HepG2 (cell line): Measurements from ENCODE around the gene TMEM9B. TPM values are rescaled to one million over a fixed set of nuclear protein-coding genes. Genes with fewer than 3 reads are reported as not detected.

Source experiments
- ATAC-seq: fragments of 200-7000 bp; cut with Tn5 transposase; 3 replicates; pipeline ENCODE4 v1.9.1; 2020; ENCODE audit warnings: mild to moderate bottlenecking, moderate library complexity
- BruUV-seq: library from RNA; stranded (reverse); fragments of 400-500 nt; replicated peaks from 2 replicates; lab custom pipeline; 2021; lab: Mats Ljungman, UMichigan
- CTCF ChIA-PET: fragments of 300-600 bp; formaldehyde crosslinking; extraction: SDS; loops from one replicate; lab custom pipeline; 2021; ENCODE audit warnings: low total read pairs, inconsistent platforms, low intra/inter-chr PET ratio; lab: Yijun Ruan, JAX
- POLR2A ChIA-PET: fragments of 350-600 bp; sonication (Branson Sonifier 250); formaldehyde crosslinking; loops from one replicate; lab custom pipeline; 2020; ENCODE audit warnings: antibody characterized with exemption, inconsistent platforms; lab: Yijun Ruan, JAX
- DNase-seq: peaks from one replicate; pipeline ENCODE4 v3.0.0-alpha.2; 2015; ENCODE audit warnings: low spot score
- FAIRE-seq: peaks from 3 replicates; lab custom pipeline; 2011; peaks lifted over from hg19 to GRCh38; lab: Jason Lieb, UNC
- H2AFZ ChIP-seq: one replicate; pipeline ENCODE4 v1.6.1; 2011; ENCODE audit warnings: low read length, inconsistent platforms
- H3K27ac ChIP-seq: fragments of 300-600 bp; 3 replicates; pipeline ENCODE4 v1.8.0; 2011; ENCODE audit warnings: mixed run types, mild to moderate bottlenecking, mixed read lengths, low read length, inconsistent platforms; ENCODE audit not compliant: insufficient read depth; ENCODE audit errors: extremely low read length
- H3K27me3 ChIP-seq, 2 experiments: fragments of 200-600 bp in 1 of 2; 2 replicates in 1 of 2; 3 replicates in 1 of 2; pipeline versions ENCODE4 v1.6.0 to v1.8.0; 2011; ENCODE audit warnings: low read length in 2 of 2, mild to moderate bottlenecking in 2 of 2, moderate library complexity in 2 of 2, inconsistent platforms in 1 of 2; ENCODE audit not compliant: insufficient read depth in 2 of 2, control insufficient read depth in 1 of 2
- H3K36me3 ChIP-seq, 2 experiments: fragments of 200-600 bp in 1 of 2; replicated peaks in 1 of 2; 2 replicates in 1 of 2; 3 replicates in 1 of 2; pipeline versions ENCODE4 v1.5.1 to v1.8.0; 2011; ENCODE audit warnings: low read length in 2 of 2, inconsistent platforms in 1 of 2; ENCODE audit not compliant: insufficient read depth in 2 of 2, control insufficient read depth in 1 of 2
- H3K4me1 ChIP-seq: 2 replicates; pipeline ENCODE4 v1.5.1; 2012; ENCODE audit warnings: low read length, inconsistent platforms; ENCODE audit not compliant: insufficient read depth
- H3K4me2 ChIP-seq: 2 replicates; pipeline ENCODE4 v1.6.0; 2011; ENCODE audit warnings: low read depth, low read length, inconsistent platforms
- H3K4me3 ChIP-seq, 3 experiments: fragments of 200-600 bp in 1 of 3; sonication (generic), shearing (Covaris generic) in 1 of 3; replicated peaks in 1 of 3; 2 replicates each; pipeline ENCODE4 v1.5.1; 2011 to 2016; ENCODE audit warnings: low read length in 3 of 3, inconsistent platforms in 2 of 3, low read depth in 2 of 3, mild to moderate bottlenecking in 2 of 3, control low read depth in 1 of 3, mixed read lengths in 1 of 3; ENCODE audit not compliant: insufficient read depth in 1 of 3
- H3K79me2 ChIP-seq: one replicate; pipeline ENCODE4 v1.6.1; 2011; ENCODE audit warnings: low read length, inconsistent platforms; ENCODE audit not compliant: insufficient read depth
- H3K9ac ChIP-seq: 2 replicates; pipeline ENCODE4 v1.6.0; 2011; ENCODE audit warnings: mild to moderate bottlenecking, low read depth, low read length, inconsistent platforms; ENCODE audit not compliant: insufficient read depth
- H3K9me3 ChIP-seq: 2 replicates; pipeline ENCODE4 v1.5.1; 2012; ENCODE audit warnings: mild to moderate bottlenecking, low read length
- H4K20me1 ChIP-seq: 2 replicates; pipeline ENCODE4 v1.6.0; 2011; ENCODE audit warnings: inconsistent platforms, mild to moderate bottlenecking, low read length, moderate library complexity; ENCODE audit not compliant: insufficient read depth
- CHCHD3 ChIP-seq: sonication (generic); formaldehyde crosslinking; IDR thresholded peaks from 2 replicates; pipeline ENCODE4 v1.8.0; 2022; ENCODE audit warnings: mild to moderate bottlenecking, missing genetic modification reagents, moderate library complexity
- FOSL1 ChIP-seq: sonication (generic); formaldehyde crosslinking; IDR thresholded peaks from 2 replicates; pipeline ENCODE4 v1.9.0; 2021; ENCODE audit warnings: missing genetic modification reagents, borderline replicate concordance
- HDAC6 ChIP-seq: fragments of 200-600 bp; sonication (generic); IDR thresholded peaks from 2 replicates; pipeline ENCODE4 v1.7.0; 2017; ENCODE audit warnings: mild to moderate bottlenecking, antibody characterized with exemption, low read length, low read depth
- KDM5A ChIP-seq: fragments of 200-600 bp; sonication (generic); IDR thresholded peaks from 2 replicates; pipeline ENCODE4 v1.7.0; 2018; ENCODE audit warnings: antibody characterized with exemption, mild to moderate bottlenecking, low read length, borderline replicate concordance
- MAFF ChIP-seq: IDR thresholded peaks from 2 replicates; pipeline ENCODE4 v1.6.1; 2011; ENCODE audit warnings: low read depth, low read length, improper control_type of control experiment
- POLR2G ChIP-seq: fragments of 200-400 bp; formaldehyde crosslinking; IDR thresholded peaks from 2 replicates; pipeline ENCODE4 v1.6.1; 2018; ENCODE audit warnings: mild to moderate bottlenecking, low read depth, low read length, moderate library complexity
- SPEN ChIP-seq: sonication (generic); formaldehyde crosslinking; IDR thresholded peaks from 2 replicates; pipeline ENCODE4 v1.5.1; 2020; ENCODE audit warnings: low read depth, mild to moderate bottlenecking, missing genetic modification reagents
- ZIK1 ChIP-seq: sonication (generic); formaldehyde crosslinking; IDR thresholded peaks from 2 replicates; pipeline ENCODE4 v1.5.0; 2020; ENCODE audit warnings: mild to moderate bottlenecking, low read depth, missing genetic modification reagents, borderline replicate concordance
- ZNF260 ChIP-seq: sonication (generic); formaldehyde crosslinking; IDR thresholded peaks from 2 replicates; pipeline ENCODE4 v1.4.0; 2020; ENCODE audit warnings: missing genetic modification reagents, low read depth, mild to moderate bottlenecking, borderline replicate concordance
- ZNF331 ChIP-seq: sonication (generic); formaldehyde crosslinking; IDR thresholded peaks from 2 replicates; pipeline ENCODE4 v1.4.0; 2020; ENCODE audit warnings: missing genetic modification reagents
- ZNF782 ChIP-seq: sonication (generic); formaldehyde crosslinking; IDR thresholded peaks from 2 replicates; pipeline ENCODE4 v1.4.0; 2020; ENCODE audit warnings: missing genetic modification reagents, mild to moderate bottlenecking, borderline replicate concordance
- WGBS: methylation state at CpG from one replicate; pipeline ENCODE4 v1.1.6; 2017; ENCODE audit warnings: low lambda C conversion rate; 5-methylcytosine and 5-hydroxymethylcytosine counted together
- in situ Hi-C: cut with HindIII; loops from 2 replicates; pipeline ENCODE4 v1.10.0; 2017; ENCODE audit warnings: low pct_unique_long_range_greater_than_20kb; ENCODE audit not compliant: extremely low pct_ligation_motif_present
- intact Hi-C: fragments of 100-400 bp; cut with micrococcal nuclease; formaldehyde crosslinking; loops from one replicate; pipeline ENCODE4 v1.10.0; 2022; ENCODE audit not compliant: unreplicated experiment
- polyA plus RNA-seq, 8 experiments: library from polyadenylated mRNA; depleted of rRNA in 3 of 8; stranded (reverse) in 7 of 8; unstranded in 1 of 8; fragments of >200 nt; fragmentation: Illumina TruSeq in 4 of 8; extraction: Trizol in 4 of 8; gene quantifications; 2 replicates each; pipeline versions ENCODE4 v1.2.1 to v1.2.3, GENCODE V29; 2011 to 2016; ENCODE audit warnings: low read depth in 4 of 8, missing spikeins in 1 of 8, mixed read lengths in 1 of 8; ENCODE audit not compliant: insufficient read depth in 1 of 8
- total RNA-seq, 5 experiments: library from RNA; depleted of rRNA; stranded (reverse); fragments of >200 nt; fragmentation: Illumina TruSeq; extraction: Trizol; gene quantifications; 2 replicates each; pipeline ENCODE4 v1.2.3, GENCODE V29; 2016; ENCODE audit warnings: low read depth in 1 of 5
- TF ChIP-seq, protein P1 (sequence below): sonication (generic); formaldehyde crosslinking; IDR thresholded peaks from 2 replicates; pipeline ENCODE4 v1.5.1; 2020; ENCODE audit warnings: missing genetic modification reagents, mild to moderate bottlenecking, borderline replicate concordance

Gene TMEM9B
- total and polyA plus RNA-seq, 2 of the 13 experiments (the other 11 are each of a cell fraction or from before 2014, with no cell fraction given), result 12.4 to 20.8 TPM

DNA sequence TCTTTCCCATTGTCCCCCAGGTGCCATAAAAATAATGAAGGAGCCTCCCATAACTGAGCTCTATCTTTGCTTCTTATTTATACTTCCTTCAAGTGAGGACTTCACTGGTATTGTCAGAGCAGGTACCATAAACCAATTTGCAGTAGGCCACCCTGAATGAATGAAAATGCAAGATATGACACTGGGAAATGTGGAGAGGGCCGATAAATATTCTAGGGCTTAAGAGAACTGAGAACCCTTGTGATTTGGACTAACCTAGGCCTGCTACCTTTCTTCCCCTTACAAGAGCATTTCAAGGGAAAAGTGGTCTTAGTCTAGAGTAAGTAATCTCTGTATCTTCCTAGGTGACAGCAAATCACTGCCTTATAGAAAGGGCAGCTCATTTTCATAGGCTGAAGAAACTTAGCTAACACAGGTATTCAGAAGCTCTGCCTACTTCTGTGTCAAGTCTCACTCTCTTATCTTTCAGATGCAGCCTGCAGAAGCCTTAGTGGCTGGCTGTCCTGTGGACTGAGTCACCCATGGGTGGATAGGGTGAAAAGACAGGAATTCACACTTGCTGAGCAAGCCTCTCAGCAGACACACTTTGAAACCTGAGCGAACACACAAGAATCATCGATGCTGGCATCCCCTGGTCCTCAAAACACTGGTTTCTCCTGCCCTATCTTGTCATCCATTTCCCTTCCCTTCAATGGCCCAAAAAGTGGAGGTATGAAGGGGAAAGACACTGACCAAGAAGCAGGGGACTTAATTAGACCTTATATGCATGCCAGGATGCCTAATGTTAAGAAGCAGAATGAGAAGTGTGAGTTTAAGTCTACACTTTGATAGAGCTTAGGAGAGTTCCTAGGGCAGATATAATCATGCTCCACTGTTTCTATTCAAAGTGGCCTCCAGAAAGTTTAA lies 24.3 kb upstream of the TMEM9B start:
- ChIA-PET POLR2A (no interaction called here), CTCF (no interaction called here)
- BruUV-seq, result no TSS peak
- no peak for DNase-seq
- intact Hi-C loops, result no loop called here
- 10% methylated on average over 3 of the region's 3 CpGs for WGBS
- FAIRE-seq, result no peak
- no peaks in the 10 kb centered on the region for H3K9me3 ChIP-seq
- no peak for ATAC-seq
- no peak overlapping the region for H3K4me2 ChIP-seq
- no peaks in the 10 kb centered on the region for H3K36me3 ChIP-seq
- no peak overlapping the region for H3K27ac ChIP-seq
- in situ Hi-C loops, result no loop called here
- H3K4me3 ChIP-seq, result no peak overlapping the region
- peaks cover 0 to 17% of the 10 kb centered on the region in 2 experiments; a peak in 1 of 5 replicates for H3K27me3 ChIP-seq
- H4K20me1 ChIP-seq, result no peaks in the 10 kb centered on the region
- H3K9ac ChIP-seq, result no peak overlapping the region
- peaks cover 16% of the 10 kb centered on the region for H3K4me1 ChIP-seq
- TF ChIP-seq POLR2G (no peak), MAFF (no peak), FOSL1 (no peak), ZIK1 (CRISPR knock-in tag) (no peak), CHCHD3 (no peak), ZNF331 (CRISPR knock-in tag) (no peak), SPEN (CRISPR knock-in tag) (no peak), ZNF782 (CRISPR knock-in tag) (no peak), ZNF260 (CRISPR knock-in tag) (no peak), HDAC6 (no peak), KDM5A (no peak)
- TF ChIP-seq, protein P1, sequence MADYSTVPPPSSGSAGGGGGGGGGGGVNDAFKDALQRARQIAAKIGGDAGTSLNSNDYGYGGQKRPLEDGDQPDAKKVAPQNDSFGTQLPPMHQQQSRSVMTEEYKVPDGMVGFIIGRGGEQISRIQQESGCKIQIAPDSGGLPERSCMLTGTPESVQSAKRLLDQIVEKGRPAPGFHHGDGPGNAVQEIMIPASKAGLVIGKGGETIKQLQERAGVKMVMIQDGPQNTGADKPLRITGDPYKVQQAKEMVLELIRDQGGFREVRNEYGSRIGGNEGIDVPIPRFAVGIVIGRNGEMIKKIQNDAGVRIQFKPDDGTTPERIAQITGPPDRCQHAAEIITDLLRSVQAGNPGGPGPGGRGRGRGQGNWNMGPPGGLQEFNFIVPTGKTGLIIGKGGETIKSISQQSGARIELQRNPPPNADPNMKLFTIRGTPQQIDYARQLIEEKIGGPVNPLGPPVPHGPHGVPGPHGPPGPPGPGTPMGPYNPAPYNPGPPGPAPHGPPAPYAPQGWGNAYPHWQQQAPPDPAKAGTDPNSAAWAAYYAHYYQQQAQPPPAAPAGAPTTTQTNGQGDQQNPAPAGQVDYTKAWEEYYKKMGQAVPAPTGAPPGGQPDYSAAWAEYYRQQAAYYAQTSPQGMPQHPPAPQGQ, result no peak
- no peak overlapping the region for H2AFZ ChIP-seq
- no peaks in the 10 kb centered on the region for H3K79me2 ChIP-seq
